Head of caudate nucleus (tissue), 42 donors: ENCODE data around the gene PBX3.
A peak's percentile ranks its signal among the peaks of the same experiment; 100 is the strongest.
"Not testable (repeated sequence)": the region's sequence is repeated elsewhere in the genome, so short reads cannot be mapped to it uniquely, and the experiment has no call there.

Experiments
- DNase-seq, 42 donors: peaks; one replicate each; pipeline versions ENCODE4 v3.0.0 to v3.0.0-alpha.2; 2020 to 2021; ENCODE audit warnings: mixed read lengths in 7 of 42
- intact Hi-C: fragments of 100-400 bp; cut with DNase I; formaldehyde crosslinking; loops from one replicate; pipeline ENCODE4 v1.15.0; 2022

The PBX3 gene

DNA sequence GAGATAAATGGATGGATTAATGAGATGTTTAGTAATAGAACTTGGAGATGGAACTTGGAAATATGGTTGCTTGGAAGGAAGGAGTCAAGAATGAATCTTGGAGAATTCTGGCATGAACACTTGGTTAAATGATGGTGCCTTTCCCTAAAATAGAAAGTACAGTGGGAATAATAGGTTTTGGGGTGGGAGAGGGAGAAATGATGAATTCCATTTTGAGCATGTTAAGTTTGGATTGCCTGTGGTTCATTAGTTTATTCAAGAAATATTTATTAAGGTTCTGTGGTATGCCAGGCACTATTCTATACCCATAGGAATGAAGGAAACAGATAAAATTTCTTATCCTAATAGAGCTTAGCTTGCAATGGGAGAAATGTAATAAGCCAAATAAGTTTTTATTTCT is 58.4 kb downstream of the PBX3 start:
- DNase-seq: no peak
- intact Hi-C loops: no loop called here

DNA sequence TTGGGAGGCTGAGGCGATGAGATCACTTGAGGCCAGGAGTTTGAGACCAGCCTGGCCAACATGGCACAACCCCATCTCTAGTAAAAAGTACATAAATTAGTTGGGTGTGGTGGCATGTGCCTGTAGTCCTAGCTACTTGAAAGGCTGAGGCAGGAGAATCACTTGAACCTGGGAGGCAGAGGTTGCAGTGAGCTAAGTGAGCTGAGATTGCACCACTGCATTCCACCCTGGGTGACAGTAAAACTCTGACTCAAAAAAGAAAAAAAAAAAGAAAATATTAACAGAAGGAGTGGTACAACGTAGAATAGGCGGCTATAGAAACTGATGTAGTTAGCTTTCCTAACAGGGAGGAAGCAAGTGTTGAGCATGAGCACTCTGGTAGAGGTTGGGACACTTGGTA is 59.9 kb downstream of the PBX3 start:
- intact Hi-C loops: no loop called here
- DNase-seq: no peak

DNA sequence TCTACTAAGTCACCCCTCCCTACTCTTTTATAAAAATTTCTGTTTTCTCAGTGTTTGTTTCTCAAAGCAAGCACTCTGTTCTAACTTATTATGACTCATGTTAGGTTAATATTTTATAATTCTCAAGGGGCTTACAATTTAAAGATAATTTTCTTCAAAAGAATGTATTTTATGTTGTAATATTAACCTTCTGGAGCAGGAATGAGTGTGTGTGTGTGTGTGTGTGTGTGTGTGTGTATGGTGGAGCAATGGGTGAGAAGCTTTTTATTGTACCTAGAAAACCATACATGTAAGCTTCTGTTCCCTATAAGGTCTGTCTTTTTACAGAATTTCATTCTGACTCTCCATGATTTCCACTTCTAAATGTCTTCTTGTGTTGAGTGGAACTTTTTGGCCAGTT is 63.0 kb downstream of the PBX3 start:
- intact Hi-C loops: no loop called here
- no peak for DNase-seq

DNA sequence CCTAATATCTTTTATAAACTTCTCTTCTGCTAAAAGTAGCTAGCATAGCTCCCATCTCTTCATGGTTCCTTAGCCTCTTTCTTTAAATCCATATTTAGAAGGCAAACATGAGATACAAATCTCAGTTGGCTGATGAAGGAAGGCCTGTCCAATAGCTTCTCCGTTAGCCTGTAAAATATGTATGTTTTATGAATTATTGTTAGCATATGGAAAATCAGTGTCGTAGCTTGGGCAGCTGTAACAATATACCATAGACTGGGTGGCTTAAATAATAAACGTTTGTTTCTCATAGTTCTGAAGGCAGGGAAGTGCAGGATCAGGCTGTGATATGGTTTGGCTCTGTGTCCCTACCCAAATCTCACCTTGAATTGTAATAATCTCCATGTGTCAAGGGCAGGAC is 63.8 kb downstream of the PBX3 start:
- intact Hi-C loops: no loop called here
- DNase-seq: no peak

DNA sequence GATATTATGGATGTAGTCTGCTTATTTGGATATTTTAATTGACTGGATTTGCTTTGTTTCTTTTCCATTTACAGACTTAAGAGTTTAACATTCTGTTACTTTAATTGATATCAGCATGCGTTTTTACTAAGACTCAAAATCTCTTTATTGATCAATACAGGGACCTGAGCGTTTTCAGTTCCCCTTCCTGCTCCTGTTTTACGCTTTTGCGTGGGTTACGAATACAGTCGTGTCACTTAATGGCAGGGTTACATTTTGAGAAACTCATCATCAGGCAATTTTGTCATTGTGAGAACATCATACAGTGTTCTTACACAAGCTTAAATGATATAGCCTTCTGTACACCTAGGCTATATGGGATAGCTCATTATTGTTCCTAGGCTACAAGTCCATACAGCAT is 65.2 kb downstream of the PBX3 start:
- DNase-seq: no peak
- intact Hi-C loops: no loop called here

DNA sequence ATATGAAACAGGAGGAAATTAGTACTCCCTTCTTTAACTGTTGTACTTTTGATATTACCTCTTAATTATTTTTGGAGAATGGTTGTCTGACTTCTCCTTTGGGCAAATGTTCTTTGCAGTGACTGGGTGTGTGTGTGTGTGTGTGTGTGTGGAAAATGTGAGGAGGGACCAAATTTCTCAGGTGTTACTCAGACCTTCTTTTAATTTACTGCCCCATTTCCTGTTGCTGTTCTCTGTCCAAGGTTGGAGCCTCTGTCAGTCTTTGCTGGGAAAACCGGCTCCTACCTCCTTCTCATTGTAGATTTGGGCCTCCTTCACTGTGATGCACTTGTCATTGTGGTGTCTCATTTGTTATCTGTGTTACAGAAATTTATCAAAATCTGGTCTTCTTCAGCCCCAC is 68.4 kb downstream of the PBX3 start:
- intact Hi-C loops: no loop called here
- DNase-seq: no peak

DNA sequence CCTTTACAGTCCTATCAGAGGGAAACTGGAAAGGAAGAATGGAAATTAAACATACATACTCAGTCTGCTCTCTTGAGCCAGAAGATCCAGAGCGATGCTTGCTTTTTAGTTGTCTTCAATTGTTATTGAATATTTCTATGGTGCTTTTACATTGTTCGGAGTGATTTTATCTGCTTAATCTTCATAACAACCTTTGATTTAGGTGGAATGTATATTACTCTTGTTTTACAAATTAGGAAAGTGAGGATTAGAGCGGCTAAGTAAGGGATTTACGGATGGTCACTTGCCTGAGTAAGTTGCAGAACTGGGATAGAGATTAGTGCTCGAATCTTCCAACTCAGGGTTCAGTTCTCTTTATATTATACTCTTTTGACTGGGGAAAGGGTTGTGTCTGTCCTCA is 69.1 kb downstream of the PBX3 start:
- intact Hi-C loops: no loop called here
- DNase-seq: no peak

DNA sequence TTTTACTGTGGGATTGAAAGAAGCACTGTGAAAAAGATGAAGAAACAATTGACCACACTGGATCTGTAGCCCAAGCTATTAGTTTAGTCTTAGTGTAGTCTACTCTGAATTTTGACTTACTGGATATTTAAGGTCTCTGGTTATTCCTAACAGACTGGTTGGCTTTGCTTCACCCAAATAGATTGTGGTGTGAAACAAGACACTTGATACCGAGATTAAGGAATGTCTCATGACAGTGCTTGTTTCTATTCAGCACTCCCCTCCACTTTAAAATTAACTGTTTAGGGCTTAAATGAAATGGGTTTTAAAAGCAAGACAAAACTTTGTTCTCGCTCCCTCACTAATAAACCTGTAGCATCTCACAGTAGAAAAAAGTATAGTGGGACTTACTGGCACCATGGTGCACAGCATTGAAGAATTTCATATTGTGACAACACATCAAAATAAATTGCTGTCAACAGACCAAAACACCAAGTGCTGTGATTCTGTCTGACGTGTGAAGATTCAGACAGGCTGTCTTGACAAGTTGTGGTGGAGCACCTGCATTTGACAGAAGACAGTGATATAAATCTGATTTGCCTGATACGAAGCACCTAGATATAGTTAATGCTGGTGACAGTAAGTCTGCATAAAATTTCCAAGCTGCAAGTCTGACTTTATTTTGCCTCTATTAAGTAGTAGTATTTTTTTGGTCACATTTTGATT is 73.1 kb downstream of the PBX3 start:
- intact Hi-C loops: no loop called here
- DNase-seq: no peak

DNA sequence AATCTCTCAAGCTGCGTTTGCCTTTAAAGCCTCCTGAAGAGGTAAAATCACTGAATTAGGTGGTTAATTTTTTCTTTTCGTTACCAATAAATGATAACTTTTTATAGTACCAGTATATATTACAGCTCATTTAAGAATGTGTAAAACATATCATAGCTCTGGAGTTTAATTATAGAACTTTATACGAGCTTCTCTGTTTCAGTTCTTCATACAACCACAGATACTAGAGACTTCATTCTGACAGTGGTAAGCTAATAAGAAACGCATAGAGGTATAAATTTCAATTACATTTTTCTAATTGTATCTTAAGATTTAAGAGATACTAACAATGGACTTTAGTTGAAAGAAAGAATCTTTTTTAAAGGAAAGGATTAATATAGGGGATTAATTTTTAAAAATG is 73.9 kb downstream of the PBX3 start:
- intact Hi-C loops: no loop called here
- DNase-seq: no peak

DNA sequence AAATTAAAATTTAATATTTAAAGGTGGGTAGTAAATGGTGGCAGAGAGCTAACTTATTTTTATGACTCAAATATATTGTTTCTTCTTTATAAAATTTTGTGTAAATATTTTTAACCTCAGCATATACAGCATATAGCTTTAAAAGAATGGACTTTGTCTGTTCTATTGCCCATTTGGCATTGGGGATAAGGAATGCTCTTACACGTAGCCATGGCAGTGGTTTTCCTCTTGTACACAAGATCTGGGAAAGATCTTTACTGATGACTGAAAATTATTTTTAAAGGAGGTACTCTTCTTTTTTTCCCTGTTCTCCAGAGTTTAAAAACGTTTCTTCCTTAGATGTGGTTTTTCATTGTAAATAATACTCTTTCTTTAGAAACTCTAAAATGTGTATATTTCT is 75.0 kb downstream of the PBX3 start:
- intact Hi-C loops: no loop called here
- DNase-seq: no peak

DNA sequence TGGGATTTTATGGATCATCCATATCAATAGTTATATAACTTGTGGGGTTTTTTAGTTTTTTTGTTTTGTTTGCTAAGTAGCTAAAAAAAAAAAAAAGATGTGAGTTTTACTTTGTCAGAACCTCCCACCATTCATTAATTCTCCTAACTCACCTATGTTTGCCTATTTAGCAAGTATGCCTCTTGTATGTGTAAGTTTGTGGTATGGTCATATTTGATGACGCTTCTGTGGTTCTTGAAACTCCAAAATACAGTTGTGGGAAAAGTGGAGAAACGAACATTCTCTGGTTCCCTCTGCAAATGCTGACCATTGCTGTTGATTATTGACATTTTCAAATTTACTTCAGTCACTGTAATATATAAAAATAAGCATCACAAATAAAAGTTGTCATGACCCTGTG is 75.7 kb downstream of the PBX3 start:
- DNase-seq: no peak
- intact Hi-C loops: no loop called here

DNA sequence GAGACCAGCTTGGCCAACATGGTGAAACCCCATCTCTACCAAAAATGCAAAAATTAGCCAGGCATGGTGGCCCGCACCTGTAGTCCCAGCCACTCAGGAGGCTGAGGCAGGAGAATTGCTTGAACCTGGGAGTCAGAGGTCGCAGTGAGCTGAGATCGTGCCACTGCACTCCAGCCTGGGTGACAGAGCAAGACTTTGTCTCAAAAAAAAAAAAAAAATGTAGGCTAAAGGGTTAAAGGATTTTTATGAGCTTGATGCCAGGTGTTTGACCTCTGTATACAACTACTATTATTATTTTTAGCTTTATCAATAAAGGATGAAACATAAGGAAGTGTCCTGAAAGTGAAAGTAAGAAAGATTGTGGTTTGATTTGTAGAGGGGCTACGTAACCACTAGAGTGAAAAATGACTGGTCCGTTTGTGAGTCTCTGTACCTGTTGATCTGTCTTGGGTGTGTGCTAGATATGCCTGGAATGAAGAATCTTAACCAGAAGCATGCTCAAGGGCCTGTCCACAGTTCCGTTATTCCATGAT is 76.8 kb downstream of the PBX3 start:
- DNase-seq, intact Hi-C loops: not testable (repeated sequence)

DNA sequence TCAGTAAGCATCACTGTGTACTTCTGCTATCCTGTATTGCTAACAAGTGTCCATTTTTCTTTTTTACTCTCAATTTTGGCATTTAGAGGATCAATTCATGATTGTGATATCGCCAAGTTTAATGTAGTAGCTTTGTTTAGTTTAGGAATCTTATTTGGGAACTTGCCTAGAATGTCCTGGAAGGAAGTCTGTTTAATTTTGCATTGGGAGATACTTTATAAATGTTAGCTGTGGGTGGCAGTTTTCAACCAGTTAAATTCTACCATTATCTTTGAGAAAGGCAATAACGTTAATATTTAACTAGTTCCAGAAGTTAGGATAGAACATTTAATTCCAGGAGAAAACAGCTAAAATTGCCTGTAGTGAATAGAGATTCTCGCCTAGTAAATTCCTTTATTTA is 78.6 kb downstream of the PBX3 start:
- DNase-seq: no peak

DNA sequence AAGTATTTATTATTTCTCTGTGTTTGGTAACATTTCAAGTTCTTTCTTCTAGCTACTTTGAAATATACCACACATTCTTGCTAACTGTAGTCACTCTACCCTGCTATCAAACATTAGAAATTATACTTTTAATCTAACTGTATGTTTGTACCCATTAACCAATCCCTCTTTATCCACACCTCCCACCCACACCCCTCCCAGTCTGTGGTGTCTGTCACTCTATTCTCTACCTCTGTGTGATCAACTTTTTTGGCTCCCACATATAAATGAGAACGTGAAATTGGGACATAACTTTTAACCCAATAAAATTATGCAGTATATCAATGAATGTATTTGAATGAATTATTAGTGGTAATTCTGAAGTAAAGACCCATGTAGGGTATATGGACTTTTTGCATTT is 79.7 kb downstream of the PBX3 start:
- intact Hi-C loops: no loop called here

More for the DNA sequence above, 78.6 kb downstream of the PBX3 start:
- intact Hi-C loops: no loop called here

DNA sequence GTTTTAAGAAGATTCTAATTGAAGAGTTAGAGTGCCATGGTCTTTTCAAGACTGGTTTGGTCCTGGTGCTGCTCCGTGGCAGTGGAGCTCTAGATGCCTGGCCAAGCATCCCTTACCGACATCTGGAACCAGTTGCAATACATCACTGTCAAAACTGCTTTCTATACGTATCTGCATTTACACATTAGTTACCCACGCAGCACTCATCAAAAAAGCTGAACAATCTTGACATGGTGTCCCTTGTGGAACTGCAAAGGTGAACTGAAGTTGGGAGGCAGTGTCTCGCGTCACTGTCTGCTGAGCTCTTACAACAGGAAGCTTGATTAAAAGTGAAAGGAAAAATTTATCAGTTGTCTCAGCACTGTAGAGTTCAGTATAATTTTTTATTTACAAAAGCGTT is 82.6 kb downstream of the PBX3 start:
- intact Hi-C loops: no loop called here
- peak in 32 of 42 donors; percentile 4 to 81 (median 37) for DNase-seq

More for the DNA sequence above, 79.7 kb downstream of the PBX3 start:
- peak in 11 of 42 donors; percentile 5 to 52 (median 17) for DNase-seq

DNA sequence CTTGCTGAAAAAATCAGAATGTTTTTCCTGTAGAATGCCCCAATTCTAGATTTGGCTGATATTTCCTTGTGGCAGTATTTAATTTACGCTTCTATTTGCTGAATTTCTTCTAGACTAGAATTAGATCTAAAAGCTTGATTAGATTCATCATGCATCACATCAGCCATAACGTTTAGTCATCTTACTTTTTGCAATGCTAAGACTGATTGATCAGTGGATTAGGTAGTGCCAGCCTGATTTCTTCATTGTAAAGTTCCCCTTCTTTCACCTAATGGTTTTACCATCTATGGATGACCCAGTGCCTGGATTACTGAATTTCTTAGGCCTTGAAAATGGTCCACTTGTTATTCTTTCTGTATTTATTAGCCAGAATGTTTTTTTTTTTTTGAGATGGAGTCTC is 83.9 kb downstream of the PBX3 start:
- intact Hi-C loops: no loop called here
- DNase-seq: no peak

DNA sequence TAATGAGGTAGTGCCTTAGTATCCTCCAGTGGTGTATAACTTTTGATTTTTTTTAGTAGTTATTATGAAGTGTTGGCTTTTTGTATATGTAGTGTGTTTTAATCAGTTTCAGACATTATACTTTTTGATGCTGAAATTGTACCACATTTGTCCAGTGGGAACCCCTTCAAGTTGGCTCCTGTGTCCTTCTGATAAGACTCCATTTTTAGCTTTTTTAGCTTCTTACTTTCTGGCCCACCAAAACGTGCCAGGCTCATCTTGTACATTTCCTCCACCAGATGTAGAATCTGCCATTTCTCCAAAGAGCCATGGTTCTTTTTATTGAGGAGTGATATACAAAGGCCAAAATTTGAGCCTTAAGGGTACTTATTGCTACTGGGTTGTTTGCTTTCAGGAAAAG is 84.4 kb downstream of the PBX3 start:
- intact Hi-C loops: no loop called here

DNA sequence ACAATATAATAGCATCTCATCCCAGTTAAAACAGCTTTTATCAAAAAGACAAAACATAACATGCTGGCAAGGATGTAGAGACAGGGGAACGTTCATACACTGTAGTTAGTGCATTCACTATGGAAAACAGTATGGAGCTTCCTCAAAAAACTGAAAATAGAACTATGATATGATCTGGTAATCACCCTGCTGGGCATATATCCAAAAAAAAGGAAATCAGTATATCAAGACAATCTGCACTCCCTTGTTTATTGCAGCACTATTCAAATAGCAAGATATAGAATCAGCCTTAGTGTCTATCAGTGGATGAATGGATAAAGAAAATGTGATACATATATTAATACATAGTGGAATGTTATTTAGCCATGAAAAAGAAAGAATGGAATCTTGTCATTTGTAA is 88.5 kb downstream of the PBX3 start:
- no peak for DNase-seq
- intact Hi-C loops: no loop called here

More for the DNA sequence above, 84.4 kb downstream of the PBX3 start:
- no peak for DNase-seq

DNA sequence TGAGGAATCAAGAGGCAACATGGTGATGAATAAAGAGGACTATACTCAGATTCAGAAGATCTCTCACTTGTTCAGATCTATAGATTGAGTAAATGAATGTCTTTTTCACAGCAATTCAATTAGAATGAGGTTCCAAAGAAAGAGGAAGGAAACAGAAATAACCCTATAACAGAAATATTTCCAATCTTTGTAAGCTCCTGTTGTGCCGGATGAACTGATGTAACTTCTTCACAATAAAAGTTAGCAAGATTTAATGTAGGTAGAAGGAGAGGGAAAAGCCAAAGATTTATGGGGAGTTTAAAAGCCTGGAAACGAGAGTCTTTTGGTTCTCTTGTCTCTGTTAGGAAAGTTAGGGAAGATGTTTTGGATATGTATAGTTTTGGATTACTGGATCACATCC is 92.1 kb downstream of the PBX3 start:
- intact Hi-C loops: no loop called here
- no peak for DNase-seq

DNA sequence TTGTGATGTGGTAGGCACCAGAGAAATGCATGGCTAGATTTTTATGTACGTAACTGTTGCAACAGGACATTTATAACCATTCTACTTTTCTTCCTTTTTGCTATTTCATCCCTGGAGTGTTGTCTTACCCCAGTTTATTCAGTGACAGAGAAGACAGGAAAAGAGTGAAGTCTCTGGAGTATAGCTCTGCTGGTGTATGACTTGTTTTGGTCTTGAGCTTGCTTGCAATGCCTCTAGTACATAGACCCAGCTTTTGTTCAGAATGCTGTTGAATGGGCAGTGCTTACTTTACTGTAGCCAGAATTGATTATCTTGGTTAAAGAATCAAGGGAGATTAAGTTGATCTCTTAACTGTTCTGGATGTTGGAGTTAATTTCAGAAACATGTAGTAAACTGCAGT is 94.3 kb downstream of the PBX3 start:
- DNase-seq: no peak
- intact Hi-C loops: loop anchor here (2.0 kb wide), 1 partner anchor 29 kb away; no protein-coding TSS in a partner anchor

DNA sequence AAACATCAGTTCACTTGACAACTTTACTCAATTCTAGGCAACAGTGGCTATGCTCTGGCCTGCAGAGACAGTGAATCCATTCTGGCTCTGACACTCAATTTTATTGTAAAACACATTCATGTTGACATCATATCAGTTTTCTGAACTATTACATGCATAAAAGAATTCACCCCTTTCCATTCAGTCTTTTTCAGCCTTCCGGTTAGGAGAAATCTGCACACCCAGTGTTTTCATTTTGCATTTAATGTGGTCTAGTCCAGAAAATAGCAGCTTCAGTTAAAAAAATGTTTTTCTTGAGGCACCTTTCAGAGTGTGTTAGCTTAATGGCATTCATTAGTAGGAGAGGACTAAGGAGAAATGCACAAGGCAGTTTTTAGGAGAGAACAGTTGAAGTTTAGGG is 95.1 kb downstream of the PBX3 start:
- intact Hi-C loops: no loop called here
- DNase-seq: no peak
